K562 (cell line): ENCODE measurements around the gene PHF1. TPM values are rescaled to one million over a fixed set of nuclear protein-coding genes. Genes with fewer than 3 reads are reported as not detected.

ENCODE experiments used
- ATAC-seq: fragments of 200-7000 bp; cut with Tn5 transposase; 3 replicates; pipeline ENCODE4 v1.9.1; 2020; ENCODE audit warnings: moderate library complexity
- BruUV-seq: library from RNA; stranded (reverse); fragments of 400-500 nt; replicated peaks from 2 replicates; lab custom pipeline; 2021; lab: Mats Ljungman, UMichigan
- CTCF ChIA-PET: fragments of 300-600 bp; formaldehyde crosslinking; extraction: SDS; loops from one replicate; lab custom pipeline; 2021; ENCODE audit warnings: low intra/inter-chr PET ratio; lab: Yijun Ruan, JAX
- POLR2A ChIA-PET: fragments of 300-600, 350-650 bp; sonication (Branson Sonifier 250); formaldehyde crosslinking; extraction: SDS; loops from one replicate; lab custom pipeline; 2021; ENCODE audit warnings: antibody characterized with exemption, inconsistent platforms; lab: Yijun Ruan, JAX
- DNase-seq, 4 experiments: peaks; one replicate each; pipeline versions ENCODE4 v3.0.0 to v3.0.0-alpha.2; 2011 to 2018; ENCODE audit warnings: low spot score in 3 of 4, mixed read lengths in 3 of 4; ENCODE audit errors: extremely low read depth in 1 of 4
- FAIRE-seq: peaks from 2 replicates; lab custom pipeline; 2011; peaks lifted over from hg19 to GRCh38; lab: Jason Lieb, UNC
- H2AFZ ChIP-seq: 2 replicates; pipeline ENCODE4 v1.6.0; 2011; ENCODE audit warnings: low read depth, low read length, control low read depth, inconsistent platforms
- H3K27ac ChIP-seq: fragments of 200-600 bp; 3 replicates; pipeline ENCODE4 v1.8.0; 2011; ENCODE audit warnings: low read depth, mild to moderate bottlenecking, control low read depth, inconsistent platforms, low read length, moderate library complexity, mixed read lengths; ENCODE audit errors: extremely low read depth
- H3K27me3 ChIP-seq, 2 experiments: fragments of 300-600 bp in 1 of 2; 2 replicates in 1 of 2; 3 replicates in 1 of 2; pipeline versions ENCODE4 v1.6.0 to v1.8.0; 2011; ENCODE audit warnings: inconsistent platforms in 2 of 2, low read length in 2 of 2, mild to moderate bottlenecking in 1 of 2, mixed read lengths in 1 of 2, moderate library complexity in 1 of 2; ENCODE audit not compliant: control insufficient read depth in 2 of 2, insufficient read depth in 2 of 2
- H3K36me3 ChIP-seq: fragments of 300-600 bp; 3 replicates; pipeline ENCODE4 v1.8.0; 2011; ENCODE audit warnings: mild to moderate bottlenecking, low read length, inconsistent platforms; ENCODE audit not compliant: control insufficient read depth, insufficient read depth
- H3K4me1 ChIP-seq, 2 experiments: fragments of 200-600 bp in 1 of 2; replicated peaks in 1 of 2; 2 replicates in 1 of 2; 3 replicates in 1 of 2; pipeline versions ENCODE4 v1.5.1 to v1.8.0; 2011; ENCODE audit warnings: inconsistent platforms in 2 of 2, low read length in 2 of 2, mild to moderate bottlenecking in 1 of 2, mixed read lengths in 1 of 2, moderate library complexity in 1 of 2; ENCODE audit not compliant: control insufficient read depth in 2 of 2, insufficient read depth in 2 of 2
- H3K4me2 ChIP-seq: 2 replicates; pipeline ENCODE4 v1.6.1; 2011; ENCODE audit warnings: low read length, control low read depth, inconsistent platforms, mixed read lengths; ENCODE audit not compliant: insufficient read depth
- H3K4me3 ChIP-seq: fragments of 200-600 bp; sonication (generic), shearing (Covaris generic); 2 replicates; pipeline ENCODE4 v1.5.1; 2016; ENCODE audit warnings: control low read depth, inconsistent platforms
- H3K79me2 ChIP-seq: fragments of 200-600 bp; 3 replicates; pipeline ENCODE4 v1.8.0; 2011; ENCODE audit warnings: low read length, inconsistent platforms; ENCODE audit not compliant: control insufficient read depth, insufficient read depth
- H3K9ac ChIP-seq, 2 experiments: 2 replicates each; pipeline versions ENCODE4 v1.6.0 to v1.6.1; 2011; ENCODE audit warnings: low read depth in 2 of 2, low read length in 2 of 2, control low read depth in 1 of 2, inconsistent platforms in 1 of 2, mild to moderate bottlenecking in 1 of 2, mixed read lengths in 1 of 2; ENCODE audit not compliant: insufficient read depth in 1 of 2
- H3K9me1 ChIP-seq: one replicate; pipeline ENCODE4 v1.6.0; 2011; ENCODE audit warnings: inconsistent platforms, mild to moderate bottlenecking, low read length, moderate library complexity; ENCODE audit not compliant: control insufficient read depth, insufficient read depth
- H3K9me3 ChIP-seq: replicated peaks from 2 replicates; pipeline ENCODE4 v1.5.1; 2011; ENCODE audit warnings: low read depth, low read length, inconsistent platforms; ENCODE audit not compliant: control insufficient read depth, insufficient read depth
- H4K20me1 ChIP-seq: replicated peaks from 2 replicates; pipeline ENCODE4 v1.6.1; 2011; ENCODE audit warnings: low read length, inconsistent platforms, mixed read lengths; ENCODE audit not compliant: control insufficient read depth, insufficient read depth
- CXXC5 ChIP-seq: fragments of 250-450 bp; sonication (Bioruptor Pico); IDR thresholded peaks from 2 replicates; pipeline ENCODE4 v1.8.0; 2022; ENCODE audit warnings: inconsistent platforms, mild to moderate bottlenecking, moderate library complexity
- HMGXB4 ChIP-seq: sonication (generic); formaldehyde crosslinking; IDR thresholded peaks from 2 replicates; pipeline ENCODE4 v1.8.1; 2023; ENCODE audit warnings: mild to moderate bottlenecking, missing genetic modification reagents
- KLF13 ChIP-seq: fragments of 450-650 bp; IDR thresholded peaks from 2 replicates; pipeline ENCODE4 v1.6.1; 2016; ENCODE audit warnings: missing genetic modification characterization, low read depth, mild to moderate bottlenecking, missing compliant biosample characterization, moderate library complexity, borderline replicate concordance
- NCOA1 ChIP-seq: fragments of 450-650 bp; IDR thresholded peaks from 2 replicates; pipeline ENCODE4 v1.6.1; 2016; ENCODE audit warnings: low read depth
- POLR2A ChIP-seq: fragments of 450-650 bp; conservative IDR thresholded peaks from 2 replicates; pipeline ENCODE4 v1.6.1; 2016
- THRAP3 ChIP-seq: fragments of 450-650 bp; IDR thresholded peaks from 2 replicates; pipeline ENCODE4 v1.6.1; 2016; ENCODE audit warnings: mild to moderate bottlenecking, inconsistent platforms, borderline replicate concordance
- YBX1 ChIP-seq: fragments of 450-650 bp; IDR thresholded peaks from 2 replicates; pipeline ENCODE4 v1.7.1; 2016; ENCODE audit warnings: mild to moderate bottlenecking
- ZBTB9 ChIP-seq: fragments of 450-650 bp; formaldehyde crosslinking; IDR thresholded peaks from 2 replicates; pipeline ENCODE4 v1.4.0; 2020; ENCODE audit warnings: mild to moderate bottlenecking, moderate library complexity
- ZNF324 ChIP-seq: fragments of 250-450 bp; sonication (Bioruptor Pico); IDR thresholded peaks from 2 replicates; pipeline ENCODE4 v1.4.0; 2020; ENCODE audit warnings: mild to moderate bottlenecking
- ZNF655 ChIP-seq: fragments of 250-450 bp; sonication (Bioruptor Pico); IDR thresholded peaks from 2 replicates; pipeline ENCODE4 v1.5.0; 2021
- ZNF79 ChIP-seq: fragments of 250-450 bp; sonication (Bioruptor Pico); IDR thresholded peaks from 2 replicates; pipeline ENCODE4 v1.4.0; 2020; ENCODE audit warnings: low read depth, mild to moderate bottlenecking, moderate library complexity
- WGBS: fragments of 100-300 bp; shearing (Covaris generic); methylation state at CpG from one replicate; pipeline ENCODE4 v1.1.6; 2016; ENCODE audit warnings: low coverage, mixed read lengths; ENCODE audit not compliant: insufficient coverage; ENCODE audit errors: missing lambda C conversion rate; 5-methylcytosine and 5-hydroxymethylcytosine counted together
- in situ Hi-C: fragments of 300-500 bp; cut with MboI; formaldehyde crosslinking; loops from 4 replicates; pipeline ENCODE4 v1.15.0; 2018; ENCODE audit warnings: inconsistent platforms, mixed read lengths
- intact Hi-C: fragments of 100-400 bp; cut with micrococcal nuclease; formaldehyde crosslinking; loops from 2 replicates; pipeline ENCODE4 v1.14.2; 2022
- polyA plus RNA-seq, 8 experiments: library from polyadenylated mRNA; depleted of rRNA in 4 of 8; stranded (reverse) in 5 of 8; unstranded in 3 of 8; fragments of >200 nt; fragmentation: Nextera tagmentation in 2 of 8; fragmentation: Illumina TruSeq in 1 of 8; extraction: Ambion mirVana in 2 of 8; extraction: Trizol in 1 of 8; gene quantifications; 2 replicates each; pipeline versions ENCODE4 v1.2.1 to v1.2.3, GENCODE V29; 2011 to 2014; ENCODE audit warnings: inconsistent platforms in 1 of 8, missing spikeins in 1 of 8
- total RNA-seq, 7 experiments: library from RNA; depleted of rRNA in 6 of 7; stranded (reverse); fragments of >200 nt in 6 of 7; fragmentation: Illumina TruSeq in 2 of 7; extraction: Trizol in 2 of 7; gene quantifications; 2 replicates each; pipeline versions ENCODE4 v1.2.1 to v1.2.3, GENCODE V29; 2011 to 2021; ENCODE audit warnings: low replicate concordance in 1 of 7
- TF ChIP-seq, protein P1 (sequence below): fragments of 200-800 bp; sonication (Bioruptor generic); IDR thresholded peaks from 2 replicates; pipeline ENCODE4 v1.6.1; 2017; ENCODE audit warnings: missing genetic modification characterization, missing compliant biosample characterization
- TF ChIP-seq, protein P2 (sequence below), 2 experiments: fragments of 450-650 bp; conservative IDR thresholded peaks; 2 replicates each; pipeline ENCODE4 v1.6.1; 2017; ENCODE audit warnings: mild to moderate bottlenecking in 2 of 2, moderate library complexity in 2 of 2

PHF1 gene
- total and polyA plus RNA-seq, 9 of the 15 experiments (the other 6 are each of a cell fraction or from before 2014, with no cell fraction given): 3.7 to 64.2 (median 33.7) TPM

DNA sequence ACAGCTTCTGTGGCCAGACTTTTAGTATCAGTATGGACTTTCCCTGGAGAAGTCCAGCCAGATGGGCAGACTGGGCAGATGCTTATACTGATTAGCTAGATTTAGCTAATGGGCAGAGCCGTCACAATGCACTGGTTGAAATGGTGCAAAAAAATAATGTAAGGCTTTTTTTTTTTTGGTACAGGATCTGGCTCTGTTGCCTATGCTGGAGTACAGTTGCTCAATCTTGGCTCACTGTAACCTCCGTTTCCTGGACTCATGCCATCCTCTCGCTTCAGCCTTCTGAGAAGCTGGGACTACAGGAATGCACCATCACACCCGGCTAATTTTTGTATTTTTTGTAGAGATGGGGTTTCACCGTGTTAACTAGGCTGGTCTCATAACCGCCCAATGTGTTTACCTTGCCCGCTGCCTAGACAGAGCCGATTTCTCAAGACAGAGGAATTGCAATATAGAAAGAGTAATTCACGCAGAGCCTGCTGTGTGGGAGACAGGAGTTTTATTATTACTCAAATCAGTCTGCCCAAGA is 35.6 kb upstream of the PHF1 start (continued):
- no peak for TF ChIP-seq ZBTB9 (CRISPR knock-in tag)
- TF ChIP-seq CXXC5 (CRISPR knock-in tag): 0 out of 2 replicates have a peak, but pooled peaks have one; percentile 6
- TF ChIP-seq YBX1: no peak
- TF ChIP-seq ZNF324 (CRISPR knock-in tag): no peak
- no peak for TF ChIP-seq KLF13 (tag)
- TF ChIP-seq THRAP3: no peak
- TF ChIP-seq ZNF79 (CRISPR knock-in tag): no peak
- TF ChIP-seq POLR2A: no peak

DNA sequence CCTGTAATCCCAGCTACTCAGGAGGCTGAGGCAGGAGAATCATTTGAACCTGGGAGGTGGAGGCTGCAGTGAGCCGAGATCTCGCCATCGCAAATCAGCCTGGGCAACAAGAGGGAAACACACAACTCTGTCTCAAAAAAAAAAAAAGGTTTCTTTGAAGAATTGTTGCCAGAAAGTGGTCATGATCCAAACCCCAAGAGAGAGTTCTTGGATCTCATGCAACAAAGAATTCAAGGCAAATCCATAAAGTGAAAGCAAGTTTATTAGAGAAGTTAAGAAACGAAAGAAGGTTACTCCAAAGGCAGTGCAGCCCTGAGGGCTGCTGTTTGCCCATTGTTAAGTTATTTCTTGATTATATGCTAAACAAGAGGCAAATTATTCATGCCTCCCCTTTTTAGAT is 33.6 kb upstream of the PHF1 start:
- no peaks in the 10 kb centered on the region for H3K79me2 ChIP-seq
- TF ChIP-seq, protein P1, sequence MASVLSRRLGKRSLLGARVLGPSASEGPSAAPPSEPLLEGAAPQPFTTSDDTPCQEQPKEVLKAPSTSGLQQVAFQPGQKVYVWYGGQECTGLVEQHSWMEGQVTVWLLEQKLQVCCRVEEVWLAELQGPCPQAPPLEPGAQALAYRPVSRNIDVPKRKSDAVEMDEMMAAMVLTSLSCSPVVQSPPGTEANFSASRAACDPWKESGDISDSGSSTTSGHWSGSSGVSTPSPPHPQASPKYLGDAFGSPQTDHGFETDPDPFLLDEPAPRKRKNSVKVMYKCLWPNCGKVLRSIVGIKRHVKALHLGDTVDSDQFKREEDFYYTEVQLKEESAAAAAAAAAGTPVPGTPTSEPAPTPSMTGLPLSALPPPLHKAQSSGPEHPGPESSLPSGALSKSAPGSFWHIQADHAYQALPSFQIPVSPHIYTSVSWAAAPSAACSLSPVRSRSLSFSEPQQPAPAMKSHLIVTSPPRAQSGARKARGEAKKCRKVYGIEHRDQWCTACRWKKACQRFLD (CRISPR knock-in tag): 0 out of 2 replicates have a peak, but pooled peaks have one; percentile 2
- TF ChIP-seq HMGXB4 (CRISPR knock-in tag) (no peak), ZNF655 (CRISPR knock-in tag) (no peak), NCOA1 (0 out of 2 replicates have a peak, but pooled peaks have one; percentile 9)
- TF ChIP-seq, protein P2, sequence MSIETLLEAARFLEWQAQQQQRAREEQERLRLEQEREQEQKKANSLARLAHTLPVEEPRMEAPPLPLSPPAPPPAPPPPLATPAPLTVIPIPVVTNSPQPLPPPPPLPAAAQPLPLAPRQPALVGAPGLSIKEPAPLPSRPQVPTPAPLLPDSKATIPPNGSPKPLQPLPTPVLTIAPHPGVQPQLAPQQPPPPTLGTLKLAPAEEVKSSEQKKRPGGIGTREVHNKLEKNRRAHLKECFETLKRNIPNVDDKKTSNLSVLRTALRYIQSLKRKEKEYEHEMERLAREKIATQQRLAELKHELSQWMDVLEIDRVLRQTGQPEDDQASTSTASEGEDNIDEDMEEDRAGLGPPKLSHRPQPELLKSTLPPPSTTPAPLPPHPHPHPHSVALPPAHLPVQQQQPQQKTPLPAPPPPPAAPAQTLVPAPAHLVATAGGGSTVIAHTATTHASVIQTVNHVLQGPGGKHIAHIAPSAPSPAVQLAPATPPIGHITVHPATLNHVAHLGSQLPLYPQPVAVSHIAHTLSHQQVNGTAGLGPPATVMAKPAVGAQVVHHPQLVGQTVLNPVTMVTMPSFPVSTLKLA (conservative IDR thresholded peaks at IDR 0.05): peak in 1 of 2 experiments; percentile 20; a peak in 1 of 4 replicates
- H3K27me3 ChIP-seq: no peaks in the 10 kb centered on the region
- no peaks in the 10 kb centered on the region for H3K9me3 ChIP-seq
- intact Hi-C loops (loop anchor here (10.0 kb wide), 1 partner anchor 48 kb away; the partner anchor contains the start of gene SYNGAP1), in situ Hi-C loops (no loop called here)
- no peaks in the 10 kb centered on the region for H3K9me1 ChIP-seq
- ATAC-seq (no peak), DNase-seq (no peak), FAIRE-seq (no peak)
- H3K9ac ChIP-seq: no peak overlapping the region
- WGBS: 80% methylated on average over 4 of the region's 4 CpGs
- peak overlapping the region; percentile 75 for H2AFZ ChIP-seq
- H3K27ac ChIP-seq: peak overlapping the region; percentile 26
- no peaks in the 10 kb centered on the region for H4K20me1 ChIP-seq
- POLR2A ChIA-PET: interaction anchor here (0.9 to 1.7 kb wide), 2 partner anchors 12 to 14 kb away, joined by 3 to 9 read pairs; no protein-coding TSS in a partner anchor
- no peak overlapping the region for H3K4me3 ChIP-seq
- no TSS peak for BruUV-seq
- H3K36me3 ChIP-seq: no peaks in the 10 kb centered on the region
- H3K4me2 ChIP-seq: no peak overlapping the region
- CTCF ChIA-PET: no interaction called here
- H3K4me1 ChIP-seq: peaks cover 57 to 63% of the 10 kb centered on the region in 2 experiments
